ENCODE measurements around the gene ENOX1. TPM values are rescaled to one million over a fixed set of nuclear protein-coding genes. Genes with fewer than 3 reads are reported as not detected.

Gene ENOX1
- total RNA-seq, 1 experiment from 2014 or later = 2.4 TPM

Other genes with a start within 250 kb of the ENOX1 start
- 1.4 TPM in 1 of 2 replicates, not detected in the other for gene CCDC122, start 92.8 kb upstream of the ENOX1 start, total RNA-seq (2014; rRNA removed; shearing (Covaris generic); ENCODE audit: low replicate concordance)
- gene LACC1, start 92.9 kb upstream of the ENOX1 start, total RNA-seq (2014; rRNA removed; shearing (Covaris generic); ENCODE audit: low replicate concordance) = 1.2 and 2.2 TPM in 2 replicates